ENCODE data around the gene JAK2.
"Not testable (repeated sequence)": the region's sequence is repeated elsewhere in the genome, so short reads cannot be mapped to it uniquely, and the experiment has no call there.

The JAK2 gene

GRCh38 chr9:5101127-5101526 lies 116.1 kb downstream of the JAK2 start:
- POLR2A ChIA-PET; CTCF ChIA-PET; H3K27ac ChIP-seq (ENCODE audit: insufficient read depth in 1 of 2, low read depth in 1 of 2, low read length in 2 of 2, poor library complexity in 1 of 2, severe bottlenecking in 2 of 2); DNase-seq; H3K4me3 ChIP-seq (ENCODE audit: control insufficient read depth in 1 of 7, extremely low read depth in 1 of 7, insufficient read depth in 4 of 7, low read depth in 2 of 7, low read length in 6 of 7); H3K4me1 ChIP-seq (ENCODE audit: control extremely low read depth in 1 of 4, control insufficient read depth in 4 of 4, insufficient read depth in 4 of 4, low read length in 3 of 4); H3K27me3 ChIP-seq (replicated peaks in 2 of 5; ENCODE audit: control insufficient read depth in 4 of 5, insufficient read depth in 5 of 5, low read length in 4 of 5): not testable (repeated sequence)
- peaks cover 0 to 17% (median 12%) of the 10 kb centered on the region in 5 experiments for H3K9me3 ChIP-seq (ENCODE audit: control extremely low read depth in 1 of 5, control insufficient read depth in 4 of 5, insufficient read depth in 2 of 5, low read depth in 1 of 5, low read length in 4 of 5)
- WGBS (ENCODE audit: insufficient coverage): 100% methylated on average over 7 of the region's 7 CpGs
- H3K36me3 ChIP-seq (ENCODE audit: control insufficient read depth in 4 of 4, insufficient read depth in 4 of 4, low read length in 3 of 4): peaks cover 0 to 11% (median 6%) of the 10 kb centered on the region in 4 experiments

GRCh38 chr9:5106517-5106916 lies 121.4 kb downstream of the JAK2 start:
- Histone ChIP-seq H3K36me3 (ENCODE audit: control insufficient read depth in 4 of 4, insufficient read depth in 4 of 4, low read length in 3 of 4) (peaks cover 2 to 16% (median 9%) of the 10 kb centered on the region in 4 experiments), H3K9me3 (ENCODE audit: control extremely low read depth in 1 of 5, control insufficient read depth in 4 of 5, insufficient read depth in 2 of 5, low read depth in 1 of 5, low read length in 4 of 5) (peaks cover 0 to 25% (median 14%) of the 10 kb centered on the region in 5 experiments)
- WGBS (ENCODE audit: insufficient coverage): 100% methylated on average over 1 of the region's 2 CpGs
- H3K27me3 ChIP-seq (replicated peaks in 2 of 5; ENCODE audit: control insufficient read depth in 4 of 5, insufficient read depth in 5 of 5, low read length in 4 of 5); POLR2A ChIA-PET; H3K4me3 ChIP-seq (ENCODE audit: control insufficient read depth in 1 of 7, extremely low read depth in 1 of 7, insufficient read depth in 4 of 7, low read depth in 2 of 7, low read length in 6 of 7); DNase-seq; H3K4me1 ChIP-seq (ENCODE audit: control extremely low read depth in 1 of 4, control insufficient read depth in 4 of 4, insufficient read depth in 4 of 4, low read length in 3 of 4); H3K27ac ChIP-seq (ENCODE audit: insufficient read depth in 1 of 2, low read depth in 1 of 2, low read length in 2 of 2, poor library complexity in 1 of 2, severe bottlenecking in 2 of 2); CTCF ChIA-PET: not testable (repeated sequence)

GRCh38 chr9:5110867-5111681 lies 126.0 kb downstream of the JAK2 start:
- ChIA-PET CTCF (no interaction called here), POLR2A (no interaction called here)
- Histone ChIP-seq H3K36me3 (ENCODE audit: control insufficient read depth in 4 of 4, insufficient read depth in 4 of 4, low read length in 3 of 4) (peaks cover 10 to 45% (median 26%) of the 10 kb centered on the region in 4 experiments), H3K27me3 (replicated peaks in 2 of 5; ENCODE audit: control insufficient read depth in 4 of 5, insufficient read depth in 5 of 5, low read length in 4 of 5) (no peaks in the 10 kb centered on the region), H3K9me3 (ENCODE audit: control extremely low read depth in 1 of 5, control insufficient read depth in 4 of 5, insufficient read depth in 2 of 5, low read depth in 1 of 5, low read length in 4 of 5) (peaks cover 0 to 38% (median 25%) of the 10 kb centered on the region in 5 experiments), H3K27ac (ENCODE audit: insufficient read depth in 1 of 2, low read depth in 1 of 2, low read length in 2 of 2, poor library complexity in 1 of 2, severe bottlenecking in 2 of 2) (no peak overlapping the region), H3K4me3 (ENCODE audit: control insufficient read depth in 1 of 7, extremely low read depth in 1 of 7, insufficient read depth in 4 of 7, low read depth in 2 of 7, low read length in 6 of 7) (no peak overlapping the region), H3K4me1 (ENCODE audit: control extremely low read depth in 1 of 4, control insufficient read depth in 4 of 4, insufficient read depth in 4 of 4, low read length in 3 of 4) (no peaks in the 10 kb centered on the region)
- DNase-seq: no peak
- WGBS (ENCODE audit: insufficient coverage): 96% methylated on average over 44 of the region's 50 CpGs

- WGBS (ENCODE audit: insufficient coverage): 98% methylated on average over 26 of the region's 28 CpGs
- Histone ChIP-seq H3K4me3 (ENCODE audit: control insufficient read depth in 1 of 7, extremely low read depth in 1 of 7, insufficient read depth in 4 of 7, low read depth in 2 of 7, low read length in 6 of 7) (no peak overlapping the region), H3K4me1 (ENCODE audit: control extremely low read depth in 1 of 4, control insufficient read depth in 4 of 4, insufficient read depth in 4 of 4, low read length in 3 of 4) (no peaks in the 10 kb centered on the region), H3K9me3 (ENCODE audit: control extremely low read depth in 1 of 5, control insufficient read depth in 4 of 5, insufficient read depth in 2 of 5, low read depth in 1 of 5, low read length in 4 of 5) (peaks cover 0 to 38% (median 23%) of the 10 kb centered on the region in 5 experiments), H3K36me3 (ENCODE audit: control insufficient read depth in 4 of 4, insufficient read depth in 4 of 4, low read length in 3 of 4) (peaks cover 10 to 45% (median 26%) of the 10 kb centered on the region in 4 experiments), H3K27me3 (replicated peaks in 2 of 5; ENCODE audit: control insufficient read depth in 4 of 5, insufficient read depth in 5 of 5, low read length in 4 of 5) (no peaks in the 10 kb centered on the region), H3K27ac (ENCODE audit: insufficient read depth in 1 of 2, low read depth in 1 of 2, low read length in 2 of 2, poor library complexity in 1 of 2, severe bottlenecking in 2 of 2) (no peak overlapping the region)
- ChIA-PET POLR2A (no interaction called here), CTCF (interaction anchor here (1.1 kb wide), 1 partner anchor 9 kb away, joined by 3 read pairs; no protein-coding TSS in a partner anchor)
- DNase-seq: no peak
These were observed 126.6 kb downstream of the JAK2 start for GRCh38 chr9:5111696-5112095.

- WGBS (ENCODE audit: insufficient coverage): 98% methylated on average over 30 of the region's 30 CpGs
- no peaks in the 10 kb centered on the region for H3K4me1 ChIP-seq (ENCODE audit: control extremely low read depth in 1 of 4, control insufficient read depth in 4 of 4, insufficient read depth in 4 of 4, low read length in 3 of 4)
- H3K4me3 ChIP-seq (ENCODE audit: control insufficient read depth in 1 of 7, extremely low read depth in 1 of 7, insufficient read depth in 4 of 7, low read depth in 2 of 7, low read length in 6 of 7): no peak overlapping the region
- CTCF ChIA-PET: interaction anchor here (1.1 kb wide), 1 partner anchor 9 kb away, joined by 3 read pairs; no protein-coding TSS in a partner anchor
- H3K27me3 ChIP-seq (replicated peaks in 2 of 5; ENCODE audit: control insufficient read depth in 4 of 5, insufficient read depth in 5 of 5, low read length in 4 of 5): no peaks in the 10 kb centered on the region
- H3K27ac ChIP-seq (ENCODE audit: insufficient read depth in 1 of 2, low read depth in 1 of 2, low read length in 2 of 2, poor library complexity in 1 of 2, severe bottlenecking in 2 of 2): no peak overlapping the region
- peaks cover 10 to 45% (median 26%) of the 10 kb centered on the region in 4 experiments for H3K36me3 ChIP-seq (ENCODE audit: control insufficient read depth in 4 of 4, insufficient read depth in 4 of 4, low read length in 3 of 4)
- H3K9me3 ChIP-seq (ENCODE audit: control extremely low read depth in 1 of 5, control insufficient read depth in 4 of 5, insufficient read depth in 2 of 5, low read depth in 1 of 5, low read length in 4 of 5): peaks cover 0 to 38% (median 23%) of the 10 kb centered on the region in 5 experiments
- DNase-seq: no peak
- POLR2A ChIA-PET: no interaction called here
These were observed 127.1 kb downstream of the JAK2 start for GRCh38 chr9:5112109-5112592.

- Histone ChIP-seq H3K4me1 (ENCODE audit: control extremely low read depth in 1 of 4, control insufficient read depth in 4 of 4, insufficient read depth in 4 of 4, low read length in 3 of 4) (no peaks in the 10 kb centered on the region), H3K27me3 (replicated peaks in 2 of 5; ENCODE audit: control insufficient read depth in 4 of 5, insufficient read depth in 5 of 5, low read length in 4 of 5) (no peaks in the 10 kb centered on the region), H3K27ac (ENCODE audit: insufficient read depth in 1 of 2, low read depth in 1 of 2, low read length in 2 of 2, poor library complexity in 1 of 2, severe bottlenecking in 2 of 2) (no peak overlapping the region), H3K36me3 (ENCODE audit: control insufficient read depth in 4 of 4, insufficient read depth in 4 of 4, low read length in 3 of 4) (peaks cover 10 to 45% (median 26%) of the 10 kb centered on the region in 4 experiments), H3K9me3 (ENCODE audit: control extremely low read depth in 1 of 5, control insufficient read depth in 4 of 5, insufficient read depth in 2 of 5, low read depth in 1 of 5, low read length in 4 of 5) (peaks cover 0 to 38% (median 23%) of the 10 kb centered on the region in 5 experiments), H3K4me3 (ENCODE audit: control insufficient read depth in 1 of 7, extremely low read depth in 1 of 7, insufficient read depth in 4 of 7, low read depth in 2 of 7, low read length in 6 of 7) (no peak overlapping the region)
- WGBS (ENCODE audit: insufficient coverage): 90% methylated on average over 14 of the region's 20 CpGs
- POLR2A ChIA-PET: no interaction called here
- CTCF ChIA-PET: interaction anchor here (1.1 kb wide), 1 partner anchor 10 kb away, joined by 3 read pairs; no protein-coding TSS in a partner anchor
- no peak for DNase-seq
These were observed 127.6 kb downstream of the JAK2 start for GRCh38 chr9:5112646-5113045.

GRCh38 chr9:5113523-5113922 lies 128.5 kb downstream of the JAK2 start:
- DNase-seq: no peak
- WGBS (ENCODE audit: insufficient coverage): 96% methylated on average over 8 of the region's 10 CpGs
- no peaks in the 10 kb centered on the region for H3K27me3 ChIP-seq (replicated peaks in 2 of 5; ENCODE audit: control insufficient read depth in 4 of 5, insufficient read depth in 5 of 5, low read length in 4 of 5)
- ChIA-PET CTCF (no interaction called here), POLR2A (no interaction called here)
- peaks cover 10 to 43% (median 26%) of the 10 kb centered on the region in 4 experiments for H3K36me3 ChIP-seq (ENCODE audit: control insufficient read depth in 4 of 4, insufficient read depth in 4 of 4, low read length in 3 of 4)
- no peak overlapping the region for H3K27ac ChIP-seq (ENCODE audit: insufficient read depth in 1 of 2, low read depth in 1 of 2, low read length in 2 of 2, poor library complexity in 1 of 2, severe bottlenecking in 2 of 2)
- H3K4me1 ChIP-seq (ENCODE audit: control extremely low read depth in 1 of 4, control insufficient read depth in 4 of 4, insufficient read depth in 4 of 4, low read length in 3 of 4): no peaks in the 10 kb centered on the region
- H3K9me3 ChIP-seq (ENCODE audit: control extremely low read depth in 1 of 5, control insufficient read depth in 4 of 5, insufficient read depth in 2 of 5, low read depth in 1 of 5, low read length in 4 of 5): peaks cover 0 to 38% (median 23%) of the 10 kb centered on the region in 5 experiments
- no peak overlapping the region for H3K4me3 ChIP-seq (ENCODE audit: control insufficient read depth in 1 of 7, extremely low read depth in 1 of 7, insufficient read depth in 4 of 7, low read depth in 2 of 7, low read length in 6 of 7)
